DMS 273 treated with DMSO at 0.1 percent for 48 hours (cell line): Measurements from ENCODE around the gene MRPS14.
"Not testable (repeated sequence)": the region's sequence is repeated elsewhere in the genome, so short reads cannot be mapped to it uniquely, and the experiment has no call there.

ENCODE experiments used
- DNase-seq: peaks from one replicate; lab custom pipeline; 2025; lab: John Stamatoyannopoulos, UW

The MRPS14 gene

GRCh38 chr1:175023043-175023921, at the start of gene MRPS14:
Gene MRPS14, minus strand, starts transcription at chr1:175023425. Its CDS starts 17 bp downstream, at chr1:175023408.
- peak; percentile 95 for DNase-seq

GRCh38 chr1:175072099-175072951, 49.1 kb upstream of the MRPS14 start:
- peak; percentile 41 for DNase-seq

DNA sequence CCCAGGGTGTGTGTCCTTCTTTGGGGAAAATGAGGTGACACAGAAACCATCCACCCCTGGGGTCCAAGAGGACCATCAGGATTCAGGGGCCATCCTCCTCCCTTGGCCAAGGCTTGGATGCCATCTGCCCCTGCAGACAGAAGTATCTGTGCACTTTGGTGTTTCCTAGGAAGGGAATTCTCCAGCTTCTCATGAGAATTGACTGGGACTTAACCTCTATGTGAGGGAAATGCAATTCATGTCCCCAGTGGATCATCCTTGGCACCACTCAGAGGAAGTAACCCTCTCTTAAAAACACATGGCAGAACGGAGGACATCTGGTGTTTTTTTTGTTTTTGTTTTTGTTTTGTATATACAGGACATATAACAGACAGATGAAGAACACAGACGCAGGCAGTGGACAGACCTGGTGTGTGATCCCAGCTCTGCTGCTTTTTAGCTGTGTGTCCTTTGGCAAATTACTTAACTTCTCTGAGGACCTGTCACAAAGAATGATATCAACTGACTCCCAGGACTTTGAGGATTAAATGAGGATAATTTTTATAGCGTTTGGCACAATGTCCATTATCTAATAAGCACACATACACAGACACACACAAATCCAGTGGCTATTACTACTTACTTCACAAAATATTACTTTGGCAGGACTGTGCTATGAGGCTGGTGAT, 48.2 kb upstream of the MRPS14 start:
- no peak for DNase-seq

DNA sequence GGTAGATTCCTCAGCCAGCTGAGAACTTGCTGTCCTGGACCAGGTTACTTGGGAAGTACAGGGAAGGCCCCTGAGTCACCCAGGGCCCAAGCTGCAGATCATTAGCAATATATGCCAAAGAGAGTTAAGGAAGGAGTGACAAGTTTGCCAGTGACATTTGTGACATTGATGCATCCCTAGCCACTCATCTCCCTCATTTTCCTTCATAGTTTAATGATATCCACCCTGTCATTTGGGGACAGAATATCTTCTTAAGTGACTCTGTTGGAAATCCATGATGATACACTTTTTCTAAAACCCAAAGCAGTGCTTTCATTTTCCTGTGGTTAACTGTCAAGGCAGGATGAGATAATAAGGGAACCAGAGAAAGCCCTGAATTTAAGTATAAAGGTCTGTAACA, 47.6 kb upstream of the MRPS14 start:
- DNase-seq, result no peak

GRCh38 chr1:175067362-175068106, 44.3 kb upstream of the MRPS14 start, which contains the start of gene TNN:
Gene TNN, plus strand, starts transcription at chr1:175067833. Its CDS starts 9,586 bp downstream, at chr1:175077419.
- no peak for DNase-seq

- DNase-seq, result no peak
Measured at GRCh38 chr1:175062858-175063257, 39.6 kb upstream of the MRPS14 start.

DNA sequence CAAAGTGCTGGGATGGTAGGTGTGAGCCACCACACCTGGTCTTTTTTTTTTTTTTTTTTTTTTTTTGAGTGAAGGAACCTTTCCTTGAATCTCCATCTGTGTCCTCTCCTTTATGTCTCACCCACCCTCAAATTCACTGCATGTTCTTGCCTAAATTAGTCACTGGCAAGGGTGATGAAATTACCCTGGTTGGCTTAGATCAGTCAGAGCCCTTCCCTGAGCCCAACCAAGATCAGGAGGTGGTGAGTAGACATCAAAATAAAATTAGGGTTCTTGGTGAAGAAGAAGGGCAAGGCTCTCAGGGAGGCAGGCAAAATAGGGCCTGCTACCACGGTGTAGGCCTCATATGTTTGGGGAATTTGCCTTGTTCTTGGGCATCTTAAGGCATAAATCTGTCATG, 39.1 kb upstream of the MRPS14 start:
- no peak for DNase-seq

- DNase-seq, result no peak
Measured at GRCh38 chr1:175054736-175055135, 31.5 kb upstream of the MRPS14 start.

DNA sequence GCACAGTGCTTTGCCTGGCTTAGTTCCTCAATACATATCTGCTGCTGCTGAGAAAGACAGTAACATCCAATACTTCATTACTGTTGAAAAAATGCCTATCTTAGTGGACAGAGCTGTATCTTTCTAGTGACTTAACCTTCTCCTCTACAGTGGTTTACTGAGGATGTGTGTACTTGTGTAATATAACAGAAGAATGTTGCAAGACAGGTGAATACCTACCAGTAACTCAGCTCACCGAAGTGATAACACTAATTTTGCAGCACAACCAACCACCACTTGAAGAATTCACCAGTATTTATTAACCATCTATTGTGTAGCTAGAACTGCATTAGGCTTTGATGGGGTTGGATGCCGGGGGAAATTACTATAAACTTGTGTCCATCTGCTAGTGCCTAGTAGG, 27.8 kb upstream of the MRPS14 start:
- DNase-seq, result no peak

DNA sequence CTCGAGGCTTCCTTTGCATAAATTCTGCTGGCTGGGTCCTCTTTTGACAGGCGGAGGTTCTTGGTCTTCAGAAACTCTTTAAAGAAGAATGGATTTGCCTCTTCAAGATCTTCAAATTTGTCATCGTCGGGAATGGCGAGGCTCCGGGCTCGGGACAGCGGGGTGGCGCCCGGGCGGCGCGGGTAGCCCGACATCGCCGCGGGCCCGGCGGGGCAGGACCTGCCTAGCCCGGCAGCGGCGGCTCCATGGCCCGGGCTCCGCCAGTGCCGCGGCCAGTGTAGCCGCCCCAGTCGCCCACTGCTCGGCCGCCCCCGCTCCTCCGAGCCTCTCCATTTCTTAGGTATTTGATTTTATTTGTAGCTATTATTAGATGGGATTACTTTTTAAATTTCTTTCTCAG, 22.3 kb upstream of the MRPS14 start:
- no peak for DNase-seq

- no peak for DNase-seq
Measured at GRCh38 chr1:175045097-175045496, 21.9 kb upstream of the MRPS14 start.

DNA sequence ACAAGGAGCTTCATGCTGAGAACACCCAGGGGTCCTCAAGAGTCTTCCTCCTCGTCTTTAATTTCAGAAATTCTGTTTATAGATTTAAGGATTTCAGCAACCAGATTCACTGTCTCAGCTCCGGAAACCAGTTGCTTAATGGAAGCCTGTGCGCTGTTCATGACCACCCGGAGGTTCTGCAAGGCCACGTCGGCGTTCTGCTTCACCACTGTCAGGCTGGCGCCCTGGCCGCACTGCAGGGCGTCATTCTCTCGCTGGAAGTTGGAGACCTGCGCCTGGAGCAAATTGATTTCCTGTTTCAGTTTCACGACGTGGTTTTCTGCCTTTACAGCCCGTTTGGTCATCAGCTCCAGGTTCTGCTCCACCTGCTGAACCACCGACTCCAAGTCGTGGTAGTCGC, 21.4 kb upstream of the MRPS14 start:
- not testable (repeated sequence) for DNase-seq

- DNase-seq, result no peak
Measured at GRCh38 chr1:175043824-175044223, 20.6 kb upstream of the MRPS14 start.

- DNase-seq, result no peak
Measured at GRCh38 chr1:175042650-175043049, 19.4 kb upstream of the MRPS14 start.

DNA sequence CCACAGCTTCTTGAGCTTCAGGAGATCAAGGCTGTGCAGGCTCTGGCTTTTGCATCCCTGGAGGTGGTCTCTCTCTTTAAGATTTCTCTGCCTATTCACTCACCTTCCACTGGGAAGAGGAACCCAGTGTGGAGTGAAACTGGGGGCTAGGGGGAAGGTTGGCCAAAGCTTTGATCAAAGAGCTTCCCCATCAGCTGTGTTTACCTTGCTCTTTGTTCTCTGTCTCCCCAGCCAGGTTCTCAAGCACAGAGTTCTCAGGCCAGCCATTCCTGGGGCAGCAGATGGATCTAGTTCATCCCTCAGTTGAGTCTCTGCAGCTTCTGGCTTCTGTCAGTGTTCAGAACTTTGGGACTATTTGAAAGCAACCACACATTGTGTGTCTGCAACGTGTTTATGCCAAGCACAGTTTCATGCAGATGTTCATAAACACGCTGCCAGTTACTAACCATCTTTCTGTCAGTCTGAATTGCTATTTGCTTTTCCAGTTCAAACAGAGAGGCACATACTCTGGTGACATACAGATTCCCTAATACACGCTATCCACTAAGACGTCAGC, 17.2 kb upstream of the MRPS14 start:
- no peak for DNase-seq

DNA sequence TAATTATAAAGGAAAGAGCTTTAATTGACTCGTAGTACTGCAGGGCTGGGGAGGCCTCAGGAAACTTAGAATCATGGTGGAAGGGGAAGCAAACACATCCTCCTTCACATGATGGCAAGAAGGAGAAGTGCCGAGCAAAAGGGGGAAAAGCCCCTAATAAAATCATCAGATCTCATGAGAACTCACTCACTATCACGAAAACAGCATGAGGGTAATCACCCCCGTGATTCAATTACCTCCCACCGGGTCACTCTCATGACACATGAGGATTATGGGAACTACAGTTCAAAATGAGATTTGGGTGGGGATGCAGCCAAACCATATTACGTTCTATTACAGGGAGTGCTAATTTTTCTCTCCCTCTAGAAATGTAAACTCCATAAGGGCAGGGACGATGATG, 14.2 kb upstream of the MRPS14 start:
- no peak for DNase-seq

DNA sequence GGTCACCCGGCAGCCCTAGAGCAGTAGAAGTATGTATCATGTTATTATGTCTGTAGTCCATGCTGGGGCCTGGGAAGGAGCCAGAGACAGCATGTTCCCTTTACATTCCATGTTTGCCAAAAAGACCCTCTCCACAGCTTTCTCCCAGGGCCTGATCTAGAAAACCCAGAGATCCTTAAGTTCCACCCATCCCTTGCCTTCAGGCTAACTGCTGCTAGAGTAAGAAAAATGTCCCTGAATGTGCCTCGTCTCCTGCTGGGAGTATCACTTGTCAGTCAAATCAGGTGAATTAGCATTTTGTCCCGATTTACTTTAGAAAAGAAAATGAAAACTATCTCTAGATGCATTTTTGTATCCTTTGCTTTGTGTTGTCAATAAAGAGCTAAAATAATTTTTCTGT, 13.3 kb upstream of the MRPS14 start:
- DNase-seq, result no peak

GRCh38 chr1:175035865-175036264, 12.6 kb upstream of the MRPS14 start:
- no peak for DNase-seq

DNA sequence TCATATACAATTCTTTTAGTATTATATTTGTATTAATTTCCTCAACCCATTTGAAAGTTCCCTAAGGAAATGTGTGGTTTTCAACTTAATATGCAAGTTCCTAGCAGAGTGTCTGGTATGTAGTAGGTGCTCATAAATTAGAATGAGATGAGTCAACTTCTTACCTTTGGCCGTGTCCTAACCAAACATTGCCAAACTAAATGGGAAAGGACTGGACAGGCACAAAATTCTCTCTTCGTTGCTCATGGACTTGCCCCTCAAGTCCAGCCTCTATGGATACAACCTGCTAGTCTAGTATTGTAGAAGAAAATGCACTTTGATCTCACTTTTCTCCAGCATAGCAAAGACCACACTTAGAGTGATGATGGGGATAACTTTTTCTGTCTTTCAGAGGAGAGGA, 11.6 kb upstream of the MRPS14 start:
- no peak for DNase-seq

DNA sequence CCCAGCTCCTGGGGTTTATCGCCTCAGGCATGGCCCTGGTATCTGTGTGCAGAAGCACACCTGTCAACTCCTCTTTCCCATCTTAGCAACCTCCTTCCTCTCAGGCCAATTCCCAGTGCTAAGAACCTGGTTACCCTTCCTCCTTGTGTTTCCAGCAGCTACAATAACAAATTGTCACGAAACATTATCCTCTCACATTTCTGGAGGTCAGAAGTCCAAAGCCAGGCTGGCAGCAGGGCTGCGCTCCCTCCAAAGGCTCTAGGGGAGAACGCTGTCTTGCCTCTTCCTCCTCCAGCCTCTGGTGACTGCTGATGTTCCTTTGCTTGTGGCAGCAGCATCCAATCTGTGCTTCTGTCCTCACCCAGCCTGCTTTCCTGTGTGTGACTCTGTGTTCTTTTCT, 10.7 kb upstream of the MRPS14 start:
- no peak for DNase-seq

DNA sequence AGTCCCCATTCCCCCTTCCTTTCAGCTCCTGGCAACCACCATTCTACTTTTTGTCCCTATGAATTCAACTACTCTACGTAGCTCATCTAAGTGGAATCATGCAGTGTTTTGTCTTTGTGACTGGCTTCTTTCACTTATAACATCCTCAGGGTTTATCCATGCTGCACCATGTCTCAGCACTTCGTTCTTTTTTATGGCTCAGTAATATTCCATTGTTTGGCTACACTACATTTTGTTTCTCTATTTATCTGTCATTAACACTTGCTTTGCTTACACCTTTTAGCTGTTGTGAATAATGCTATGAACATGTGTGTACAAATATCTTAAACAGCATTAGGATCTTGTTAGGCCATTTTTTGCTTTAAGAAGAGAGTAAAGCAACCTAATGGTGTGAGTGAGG, 1.5 kb upstream of the MRPS14 start:
- DNase-seq, result no peak

DNA sequence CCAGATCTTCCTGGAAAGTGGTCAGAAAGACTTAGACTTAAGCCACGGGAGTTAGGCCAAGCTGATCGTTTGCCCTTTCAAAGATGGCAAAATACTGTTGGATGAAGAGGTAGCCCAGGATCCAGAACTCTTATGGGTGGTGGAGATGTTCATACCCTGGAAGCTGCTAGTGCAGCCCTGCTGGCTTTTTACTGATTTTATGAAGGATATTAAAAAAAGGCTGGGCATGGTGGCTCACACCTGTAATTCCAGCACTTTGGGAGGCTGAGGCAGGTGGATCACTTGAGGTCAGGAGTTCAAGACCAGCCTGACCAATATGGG, 657 bp upstream of the MRPS14 start:
- not testable (repeated sequence) for DNase-seq
